GM21825 (cell line): Measurements from ENCODE around the gene FAM221A.
"Not testable (repeated sequence)": the region's sequence is repeated elsewhere in the genome, so short reads cannot be mapped to it uniquely, and the experiment has no call there.

ENCODE experiments used
- ATAC-seq: cut with Tn5 transposase; IDR thresholded peaks from one replicate; pipeline ENCODE4 v1.9.1; 2021; ENCODE audit warnings: mild to moderate bottlenecking, moderate library complexity; ENCODE audit not compliant: unreplicated experiment

FAM221A gene

GRCh38 chr7:23679898-23680413 is at the start of gene FAM221A:
FAM221A (plus strand) TSS chr7:23680199; CDS start chr7:23680219, 20 bp downstream.
- ATAC-seq = peak; percentile 96

- no peak for ATAC-seq
Observed at GRCh38 chr7:23633417-23633816, 46.6 kb upstream of the FAM221A start.

GRCh38 chr7:23645822-23646221 is 34.2 kb upstream of the FAM221A start:
- ATAC-seq = no peak

- no peak for ATAC-seq
Observed at GRCh38 chr7:23653942-23654341, 26.1 kb upstream of the FAM221A start.

- ATAC-seq = no peak
Observed at GRCh38 chr7:23654508-23654907, 25.5 kb upstream of the FAM221A start.

GRCh38 chr7:23655433-23655832 is 24.6 kb upstream of the FAM221A start:
- ATAC-seq = no peak

- no peak for ATAC-seq
Observed at GRCh38 chr7:23658831-23659427, 21.1 kb upstream of the FAM221A start.

- no peak for ATAC-seq
Observed at GRCh38 chr7:23661385-23661784, 18.6 kb upstream of the FAM221A start.

- no peak for ATAC-seq
Observed at GRCh38 chr7:23662124-23662983, 17.6 kb upstream of the FAM221A start.

- no peak for ATAC-seq
Observed at GRCh38 chr7:23662984-23663313, 17.1 kb upstream of the FAM221A start.

GRCh38 chr7:23664122-23664521 is 15.9 kb upstream of the FAM221A start:
- no peak for ATAC-seq

- ATAC-seq = no peak
Observed at GRCh38 chr7:23672033-23672432, 8.0 kb upstream of the FAM221A start.

- peak; percentile 57 for ATAC-seq
Observed at GRCh38 chr7:23680414-23681405, 711 bp downstream of the FAM221A start.

GRCh38 chr7:23684041-23684440 is 4.0 kb downstream of the FAM221A start:
- not testable (repeated sequence) for ATAC-seq

- no peak for ATAC-seq
Observed at GRCh38 chr7:23685731-23686130, 5.7 kb downstream of the FAM221A start.

GRCh38 chr7:23687011-23687410 is 7.0 kb downstream of the FAM221A start:
- ATAC-seq = no peak

GRCh38 chr7:23689165-23689564 is 9.2 kb downstream of the FAM221A start:
- ATAC-seq = no peak

GRCh38 chr7:23691320-23691719 is 11.3 kb downstream of the FAM221A start:
- ATAC-seq = no peak

GRCh38 chr7:23693224-23693623 is 13.2 kb downstream of the FAM221A start:
- ATAC-seq = no peak

- no peak for ATAC-seq
Observed at GRCh38 chr7:23696916-23697441, 17.0 kb downstream of the FAM221A start.

GRCh38 chr7:23698822-23699221 is 18.8 kb downstream of the FAM221A start:
- ATAC-seq = no peak
